Osteocyte (in vitro differentiated cells): ENCODE data around the gene GTF2H4. TPM values are rescaled to one million over a fixed set of nuclear protein-coding genes. Genes with fewer than 3 reads are reported as not detected.
A peak's percentile ranks its signal among the peaks of the same experiment; 100 is the strongest.

Source experiments
- DNase-seq: peaks from one replicate; pipeline ENCODE4 v3.0.0; 2021; ENCODE audit warnings: mixed read lengths; ENCODE audit not compliant: unreplicated experiment; ENCODE audit errors: extremely low spot score
- H3K27ac Mint-ChIP-seq: one replicate; pipeline ENCODE4 v1.8.0; 2021; ENCODE audit warnings: mild to moderate bottlenecking, mixed read lengths; ENCODE audit not compliant: unreplicated experiment
- H3K27me3 Mint-ChIP-seq: one replicate; pipeline ENCODE4 v1.8.0; 2021; ENCODE audit warnings: mixed read lengths; ENCODE audit not compliant: unreplicated experiment
- H3K36me3 Mint-ChIP-seq: one replicate; pipeline ENCODE4 v1.8.0; 2021; ENCODE audit warnings: mixed read lengths; ENCODE audit not compliant: unreplicated experiment
- H3K4me1 Mint-ChIP-seq: one replicate; pipeline ENCODE4 v1.8.0; 2021; ENCODE audit warnings: mixed read lengths; ENCODE audit not compliant: unreplicated experiment
- H3K4me3 Mint-ChIP-seq: one replicate; pipeline ENCODE4 v1.8.0; 2021; ENCODE audit warnings: mild to moderate bottlenecking, moderate library complexity, mixed read lengths; ENCODE audit not compliant: unreplicated experiment
- H3K9me3 Mint-ChIP-seq: one replicate; pipeline ENCODE4 v1.8.0; 2021; ENCODE audit warnings: mixed read lengths; ENCODE audit not compliant: unreplicated experiment
- total RNA-seq: library from RNA; stranded (reverse); gene quantifications from 2 replicates; pipeline ENCODE4 v1.2.1, GENCODE V29; 2021
- TF ChIP-seq, protein P1 (sequence below): fragments of 200-600 bp; sonication (generic); IDR thresholded peaks from 2 replicates; pipeline ENCODE4 v1.5.0; 2021; ENCODE audit warnings: antibody characterized with exemption, mild to moderate bottlenecking, moderate library complexity

GTF2H4 gene
- total RNA-seq, 1 donor from 2014 or later, result 39.3 TPM

DNA sequence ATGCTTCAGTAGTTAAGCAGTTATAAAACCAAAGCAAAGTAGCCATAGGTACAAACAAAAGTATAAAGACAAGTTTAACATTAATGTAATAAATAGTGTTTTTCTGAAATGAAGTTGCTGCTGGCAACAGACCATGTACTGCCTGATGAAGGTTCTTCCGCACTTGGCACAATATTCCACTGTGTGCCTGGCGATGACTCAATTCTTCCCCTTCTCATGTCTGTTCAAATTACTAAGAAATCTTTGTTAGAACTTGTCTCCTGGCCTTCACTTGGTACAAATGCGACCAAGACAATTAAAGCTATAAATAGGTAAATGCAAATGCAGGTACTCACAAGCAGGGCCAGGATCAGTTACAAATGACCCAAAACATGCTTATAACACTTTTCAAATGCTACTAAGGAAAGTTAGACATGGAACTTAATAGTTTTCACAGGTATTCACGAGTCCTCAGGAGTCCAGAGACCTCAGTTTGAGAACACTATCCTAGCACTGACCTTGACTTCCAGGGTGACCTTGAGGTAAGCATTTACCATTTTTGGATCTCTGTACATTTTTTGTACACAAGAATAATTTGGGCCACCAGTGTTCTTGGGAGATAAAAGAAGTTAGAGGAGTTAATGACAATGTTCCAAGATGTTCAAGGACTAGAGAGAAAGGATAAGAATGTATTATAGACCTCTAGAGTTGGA is 31.8 kb upstream of the GTF2H4 start:
- Mint-ChIP-seq H3K4me1 (peaks cover 41% of the 10 kb centered on the region), H3K27me3 (no peaks in the 10 kb centered on the region)

DNA sequence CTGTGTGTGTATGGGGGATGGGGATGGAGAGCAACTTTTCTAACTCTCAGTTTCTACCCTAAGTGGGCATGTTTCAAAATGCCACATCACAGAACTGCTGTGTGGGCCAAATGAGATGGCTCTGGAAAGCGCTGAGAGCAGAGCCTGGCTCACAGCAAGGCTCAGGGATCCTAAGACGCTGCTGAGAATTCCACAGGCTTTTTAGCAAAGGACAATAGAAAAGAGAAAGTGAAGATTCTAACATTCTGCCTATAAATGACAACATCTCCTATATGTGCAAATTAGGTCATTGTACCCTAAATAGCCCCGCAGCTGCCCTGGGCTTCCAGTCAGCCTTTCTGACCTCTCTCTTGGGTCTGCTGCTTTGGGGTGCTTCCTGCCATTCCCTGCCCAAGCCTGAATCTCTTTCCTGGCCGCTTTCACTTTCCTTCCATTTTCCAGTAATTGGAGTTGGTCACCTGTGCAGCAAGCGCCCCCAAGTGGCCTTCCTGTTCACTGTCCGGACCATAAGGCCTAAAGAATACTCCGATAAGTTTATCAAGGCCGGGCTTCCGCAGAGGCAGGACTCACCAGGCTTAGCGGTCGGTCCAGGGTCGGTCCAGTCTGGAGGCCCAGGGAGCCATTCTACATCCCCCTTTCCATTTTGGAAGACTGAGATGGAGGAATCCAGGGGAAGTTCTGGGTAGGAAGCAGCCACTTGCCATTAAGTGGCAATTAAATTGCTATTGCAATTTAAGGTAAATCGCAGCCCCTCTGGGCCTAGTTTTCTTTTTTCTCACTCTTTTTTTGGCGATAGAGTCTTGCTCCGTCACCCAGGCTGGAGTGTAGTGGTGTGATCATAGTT is 30.4 kb upstream of the GTF2H4 start:
- Mint-ChIP-seq H3K4me1 (peaks cover 56% of the 10 kb centered on the region), H3K36me3 (no peaks in the 10 kb centered on the region), H3K4me3 (peak overlapping the region; percentile 68), H3K27me3 (no peaks in the 10 kb centered on the region), H3K27ac (peak overlapping the region; percentile 99), H3K9me3 (peaks cover 7% of the 10 kb centered on the region)
- peak; percentile 93 for DNase-seq
- TF ChIP-seq, protein P1, sequence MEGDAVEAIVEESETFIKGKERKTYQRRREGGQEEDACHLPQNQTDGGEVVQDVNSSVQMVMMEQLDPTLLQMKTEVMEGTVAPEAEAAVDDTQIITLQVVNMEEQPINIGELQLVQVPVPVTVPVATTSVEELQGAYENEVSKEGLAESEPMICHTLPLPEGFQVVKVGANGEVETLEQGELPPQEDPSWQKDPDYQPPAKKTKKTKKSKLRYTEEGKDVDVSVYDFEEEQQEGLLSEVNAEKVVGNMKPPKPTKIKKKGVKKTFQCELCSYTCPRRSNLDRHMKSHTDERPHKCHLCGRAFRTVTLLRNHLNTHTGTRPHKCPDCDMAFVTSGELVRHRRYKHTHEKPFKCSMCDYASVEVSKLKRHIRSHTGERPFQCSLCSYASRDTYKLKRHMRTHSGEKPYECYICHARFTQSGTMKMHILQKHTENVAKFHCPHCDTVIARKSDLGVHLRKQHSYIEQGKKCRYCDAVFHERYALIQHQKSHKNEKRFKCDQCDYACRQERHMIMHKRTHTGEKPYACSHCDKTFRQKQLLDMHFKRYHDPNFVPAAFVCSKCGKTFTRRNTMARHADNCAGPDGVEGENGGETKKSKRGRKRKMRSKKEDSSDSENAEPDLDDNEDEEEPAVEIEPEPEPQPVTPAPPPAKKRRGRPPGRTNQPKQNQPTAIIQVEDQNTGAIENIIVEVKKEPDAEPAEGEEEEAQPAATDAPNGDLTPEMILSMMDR, result peak; percentile 94

More for the DNA sequence above, 31.8 kb upstream of the GTF2H4 start:
- DNase-seq, result no peak
- no peak overlapping the region for H3K4me3 Mint-ChIP-seq
- TF ChIP-seq, protein P1, result no peak
- peak overlapping the region; percentile 99 for H3K27ac Mint-ChIP-seq
- peaks cover 16% of the 10 kb centered on the region for H3K9me3 Mint-ChIP-seq
- peaks cover 7% of the 10 kb centered on the region for H3K36me3 Mint-ChIP-seq

DNA sequence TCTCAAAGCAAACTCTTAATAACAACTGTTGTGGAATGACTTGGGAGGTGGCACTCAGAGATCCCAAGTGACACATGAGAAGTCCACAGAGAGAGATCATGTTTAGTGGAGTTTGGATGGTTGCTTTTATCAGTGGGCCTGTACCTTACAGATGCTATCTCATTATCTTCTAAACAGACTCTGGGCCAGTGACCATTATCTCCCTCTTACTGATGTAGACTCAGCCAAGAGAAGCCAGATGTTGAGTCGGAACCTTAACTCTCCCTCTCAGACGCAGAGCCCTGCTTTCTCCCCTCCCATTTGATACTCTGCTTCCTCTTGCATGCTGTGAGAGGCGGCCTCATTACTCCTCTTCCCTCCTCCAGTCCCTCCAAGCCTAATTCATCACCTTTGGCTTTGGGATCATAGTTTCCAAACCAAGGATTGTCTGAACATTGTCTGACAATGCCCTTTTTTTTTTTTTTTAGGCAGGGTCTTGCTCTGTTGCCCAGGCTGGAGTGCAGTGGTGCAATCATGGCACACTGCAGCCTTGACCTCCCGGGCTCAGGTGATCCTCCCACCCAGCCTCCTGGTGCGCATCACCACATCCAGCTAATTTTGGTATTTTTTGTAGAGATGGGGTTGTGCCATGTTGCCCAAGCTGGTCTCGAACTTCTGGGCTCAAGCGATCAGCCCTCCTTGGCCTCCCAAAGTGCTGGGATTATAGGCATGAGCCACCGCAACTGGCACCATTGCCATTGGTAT is 28.2 kb upstream of the GTF2H4 start:
- H3K27ac Mint-ChIP-seq, result no peak overlapping the region
- H3K4me3 Mint-ChIP-seq, result no peak overlapping the region
- no peaks in the 10 kb centered on the region for H3K9me3 Mint-ChIP-seq
- TF ChIP-seq, protein P1, result no peak
- no peaks in the 10 kb centered on the region for H3K27me3 Mint-ChIP-seq
- H3K4me1 Mint-ChIP-seq, result peaks cover 67% of the 10 kb centered on the region
- no peaks in the 10 kb centered on the region for H3K36me3 Mint-ChIP-seq
- no peak for DNase-seq

DNA sequence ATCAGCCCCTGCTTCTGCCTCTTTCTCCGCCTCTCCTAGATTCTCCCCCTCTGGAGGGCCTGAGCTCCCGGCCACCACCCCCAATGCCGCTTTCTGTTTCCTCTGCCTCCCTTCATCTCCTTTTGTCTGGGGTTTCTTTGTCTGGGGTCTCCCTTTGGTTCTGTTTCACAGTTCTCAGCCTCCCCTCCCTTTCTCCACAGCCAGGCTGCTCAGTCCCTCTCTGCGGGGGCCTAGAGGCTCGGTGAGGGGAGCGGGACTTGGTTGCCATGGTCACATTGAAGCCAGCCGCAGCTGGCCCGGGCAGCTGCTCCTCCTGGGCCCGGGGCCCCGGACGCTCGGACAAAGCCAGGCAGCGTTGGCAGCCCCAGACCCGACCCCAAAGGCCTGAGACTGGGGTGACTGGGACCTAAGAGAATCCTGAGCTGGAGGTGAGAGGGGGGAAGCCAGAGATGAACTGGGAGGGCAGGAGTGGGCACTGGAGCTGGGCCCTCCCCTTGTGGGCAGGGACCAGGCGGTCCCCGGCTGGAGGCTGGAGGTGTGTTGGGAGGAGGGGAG is 27.2 kb upstream of the GTF2H4 start:
- Mint-ChIP-seq H3K4me1 (peaks cover 66% of the 10 kb centered on the region), H3K27ac (peak overlapping the region; percentile 92), H3K36me3 (no peaks in the 10 kb centered on the region), H3K27me3 (no peaks in the 10 kb centered on the region), H3K4me3 (no peak overlapping the region), H3K9me3 (no peaks in the 10 kb centered on the region)
- TF ChIP-seq, protein P1, result no peak
- no peak for DNase-seq
